Effector memory CD4-positive, alpha-beta T cell (primary cell): Measurements from ENCODE around the gene FRYL.
"Not testable (repeated sequence)": the region's sequence is repeated elsewhere in the genome, so short reads cannot be mapped to it uniquely, and the experiment has no call there.

Experiments used
- DNase-seq, 3 donors: peaks; one replicate each; pipeline ENCODE4 v3.0.0-alpha.2; 2020
- H3K27ac ChIP-seq: 2 replicates; pipeline ENCODE4 v1.7.0; 2013; ENCODE audit warnings: mild to moderate bottlenecking, low read length, moderate library complexity; ENCODE audit not compliant: insufficient read depth, poor library complexity, severe bottlenecking
- H3K27me3 ChIP-seq: replicated peaks from 2 replicates; pipeline ENCODE4 v1.7.0; 2013; ENCODE audit warnings: mild to moderate bottlenecking, low read length; ENCODE audit not compliant: insufficient read depth, control insufficient read depth, poor library complexity, severe bottlenecking
- H3K36me3 ChIP-seq: 2 replicates; pipeline ENCODE4 v1.7.0; 2013; ENCODE audit warnings: mild to moderate bottlenecking, low read length, moderate library complexity; ENCODE audit not compliant: control insufficient read depth, insufficient read depth
- H3K4me1 ChIP-seq: 2 replicates; pipeline ENCODE4 v1.7.0; 2013; ENCODE audit warnings: low read length, mild to moderate bottlenecking; ENCODE audit not compliant: control insufficient read depth, insufficient read depth, poor library complexity, severe bottlenecking
- H3K4me3 ChIP-seq: 2 replicates; pipeline ENCODE4 v1.7.0; 2013; ENCODE audit warnings: low read length, low read depth, mild to moderate bottlenecking; ENCODE audit not compliant: insufficient read depth, poor library complexity, severe bottlenecking
- H3K9me3 ChIP-seq: 2 replicates; pipeline ENCODE4 v1.7.0; 2013; ENCODE audit warnings: mild to moderate bottlenecking, low read length, moderate library complexity; ENCODE audit not compliant: control insufficient read depth

The FRYL gene

DNA sequence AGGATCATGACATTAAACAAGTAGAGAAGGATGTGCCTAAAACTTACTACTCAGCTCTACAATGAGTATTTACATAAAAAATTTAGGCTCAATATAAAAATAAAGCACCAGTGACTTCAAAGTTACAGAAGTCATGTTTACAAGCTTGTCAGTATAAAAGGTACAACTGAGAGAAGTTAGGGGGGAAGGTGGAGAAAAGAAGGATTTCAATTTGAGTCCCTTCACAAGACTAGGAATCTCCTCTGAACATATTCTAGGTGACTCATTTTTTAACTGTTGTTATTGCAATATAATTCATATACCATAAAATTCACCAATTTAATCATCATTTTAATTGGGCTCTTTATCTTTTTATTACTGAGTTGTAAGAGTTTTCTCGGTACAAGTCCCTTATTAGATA lies 26.9 kb downstream of the FRYL start:
- no peak for DNase-seq
- H3K27ac ChIP-seq, result no peak overlapping the region
- H3K4me3 ChIP-seq, result no peak overlapping the region
- H3K4me1 ChIP-seq, result no peaks in the 10 kb centered on the region
- no peaks in the 10 kb centered on the region for H3K9me3 ChIP-seq
- no peaks in the 10 kb centered on the region for H3K36me3 ChIP-seq
- no peaks in the 10 kb centered on the region for H3K27me3 ChIP-seq

DNA sequence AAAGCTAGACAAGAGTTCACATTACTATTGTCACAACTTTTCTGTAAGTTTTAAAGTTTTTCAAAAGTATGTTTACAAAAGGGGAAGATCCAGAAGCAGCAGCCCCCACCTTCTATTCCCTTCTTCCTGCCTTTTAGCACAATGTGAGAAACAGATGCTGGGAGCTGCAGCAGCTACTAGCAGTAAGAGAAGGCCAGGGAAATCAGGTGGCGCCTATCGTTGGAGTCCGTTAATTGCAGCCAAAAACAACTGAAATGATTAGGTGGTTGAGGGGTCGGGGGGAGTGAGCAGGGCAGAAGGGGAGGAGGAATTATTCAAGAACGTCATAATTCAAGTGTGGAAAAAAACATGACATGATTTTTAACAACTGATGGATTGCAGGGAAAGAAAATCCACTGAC lies 27.4 kb downstream of the FRYL start:
- Histone ChIP-seq H3K27me3 (no peaks in the 10 kb centered on the region), H3K27ac (no peak overlapping the region), H3K4me3 (no peak overlapping the region), H3K9me3 (no peaks in the 10 kb centered on the region), H3K4me1 (no peaks in the 10 kb centered on the region), H3K36me3 (no peaks in the 10 kb centered on the region)
- DNase-seq, result no peak

DNA sequence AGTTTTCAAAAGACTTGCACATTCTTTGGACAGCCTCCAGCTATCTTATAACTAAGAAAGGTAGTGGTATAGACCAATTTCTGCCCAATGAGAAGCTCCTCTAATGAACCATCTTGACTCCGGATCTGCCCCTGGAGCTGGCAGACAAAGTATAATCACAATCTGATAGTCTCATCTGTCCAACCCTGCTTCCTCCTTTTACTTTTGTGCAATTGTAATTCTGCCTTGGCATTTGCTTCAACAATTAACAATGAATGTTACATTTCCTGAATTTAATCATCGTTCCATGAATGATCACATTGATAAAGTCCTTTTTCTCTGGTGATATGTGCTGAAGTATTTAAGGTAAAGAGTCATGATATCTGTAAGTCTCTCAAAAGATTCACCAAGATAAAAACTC lies 27.8 kb downstream of the FRYL start:
- no peaks in the 10 kb centered on the region for H3K9me3 ChIP-seq
- no peaks in the 10 kb centered on the region for H3K4me1 ChIP-seq
- no peak overlapping the region for H3K27ac ChIP-seq
- no peak for DNase-seq
- no peaks in the 10 kb centered on the region for H3K36me3 ChIP-seq
- H3K4me3 ChIP-seq, result no peak overlapping the region
- no peaks in the 10 kb centered on the region for H3K27me3 ChIP-seq

DNA sequence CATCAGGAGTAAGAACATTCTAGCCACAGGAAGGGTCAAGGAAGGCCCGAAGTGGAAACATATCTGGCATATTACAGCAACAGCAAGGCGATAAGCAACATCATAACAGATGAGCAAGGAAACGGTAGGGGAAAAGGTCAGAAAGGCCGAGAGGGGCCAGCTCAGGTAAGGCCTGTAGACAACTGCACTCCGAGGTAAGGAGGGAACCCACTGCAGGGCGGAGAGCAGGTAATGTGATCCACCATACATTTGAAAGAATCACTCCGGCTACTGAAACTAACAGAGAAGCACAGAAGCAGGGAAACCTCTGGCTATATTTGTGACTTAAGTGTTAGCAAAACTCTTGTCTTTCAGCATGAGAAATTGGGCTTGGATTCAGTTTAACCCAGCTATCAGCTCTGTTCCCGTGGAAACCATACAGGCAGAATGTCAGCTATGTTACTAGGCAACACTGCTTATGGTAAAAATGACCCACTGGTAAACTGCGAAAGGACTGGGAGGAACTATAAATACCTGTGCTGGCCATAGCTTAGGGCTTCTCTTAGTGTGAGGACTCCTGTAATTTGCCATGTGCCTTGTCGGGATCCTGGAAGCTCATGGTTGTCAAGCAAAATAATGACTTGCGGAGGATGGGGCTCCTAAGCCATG lies 31.0 kb downstream of the FRYL start:
- H3K9me3 ChIP-seq, result no peaks in the 10 kb centered on the region
- H3K4me1 ChIP-seq, result peaks cover 6% of the 10 kb centered on the region
- H3K4me3 ChIP-seq, result no peak overlapping the region
- DNase-seq, result no peak
- no peak overlapping the region for H3K27ac ChIP-seq
- H3K36me3 ChIP-seq, result no peaks in the 10 kb centered on the region
- H3K27me3 ChIP-seq, result no peaks in the 10 kb centered on the region

DNA sequence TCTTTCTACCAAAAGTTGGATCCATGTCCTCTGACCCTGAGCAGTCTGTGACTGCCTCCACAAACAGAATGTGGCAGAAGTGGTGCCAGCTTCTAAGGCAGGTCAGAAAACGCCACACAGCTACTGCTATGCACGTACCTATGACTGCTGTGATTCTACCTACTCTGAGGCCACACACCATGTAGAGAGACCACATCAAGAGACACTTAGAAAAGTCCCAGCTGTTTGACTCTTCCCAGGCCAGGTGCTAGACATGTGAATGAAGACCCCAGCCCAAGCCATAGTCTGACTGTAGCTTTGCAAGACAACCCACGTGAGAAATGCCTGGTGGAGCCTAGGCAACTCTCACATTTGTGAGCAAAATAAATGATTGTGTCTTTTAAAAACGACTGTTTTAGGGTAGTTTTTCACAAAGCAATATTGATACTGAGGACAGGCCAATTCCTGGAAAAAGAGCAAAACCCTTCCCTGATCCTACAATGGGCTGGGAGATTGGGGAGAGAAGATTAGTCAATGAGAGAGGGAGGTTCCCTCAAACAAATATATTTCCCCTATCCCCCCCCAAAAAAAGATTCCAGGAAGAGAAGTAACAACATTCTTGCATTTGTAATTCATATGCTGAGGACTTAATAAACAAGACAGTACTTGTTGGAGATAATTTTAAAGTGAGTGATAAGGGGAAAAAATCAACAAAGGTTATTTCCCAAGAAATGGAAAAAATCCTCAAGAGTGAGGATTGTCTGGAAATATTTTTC lies 33.3 kb downstream of the FRYL start:
- no peak for DNase-seq
- no peaks in the 10 kb centered on the region for H3K9me3 ChIP-seq
- H3K36me3 ChIP-seq, result no peaks in the 10 kb centered on the region
- H3K27ac ChIP-seq, result no peak overlapping the region
- H3K4me1 ChIP-seq, result peaks cover 6% of the 10 kb centered on the region
- no peaks in the 10 kb centered on the region for H3K27me3 ChIP-seq
- no peak overlapping the region for H3K4me3 ChIP-seq

DNA sequence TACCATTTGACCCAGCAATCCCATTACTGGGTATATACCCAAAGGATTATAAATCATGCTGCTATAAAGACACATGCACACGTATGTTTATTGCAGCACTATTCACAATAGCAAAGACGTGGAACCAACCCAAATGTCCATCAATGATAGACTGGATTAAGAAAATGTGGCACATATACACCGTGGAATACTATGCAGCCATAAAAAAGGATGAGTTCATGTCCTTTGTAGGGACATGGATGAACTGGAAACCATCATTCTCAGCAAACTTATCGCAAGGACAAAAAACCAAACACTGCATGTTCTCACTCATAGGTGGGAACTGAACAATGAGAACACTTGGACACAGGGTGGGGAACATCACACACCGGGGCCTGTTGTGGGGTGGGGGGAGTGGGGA lies 34.9 kb downstream of the FRYL start:
- not testable (repeated sequence) for H3K4me1 ChIP-seq, DNase-seq, H3K27ac ChIP-seq

DNA sequence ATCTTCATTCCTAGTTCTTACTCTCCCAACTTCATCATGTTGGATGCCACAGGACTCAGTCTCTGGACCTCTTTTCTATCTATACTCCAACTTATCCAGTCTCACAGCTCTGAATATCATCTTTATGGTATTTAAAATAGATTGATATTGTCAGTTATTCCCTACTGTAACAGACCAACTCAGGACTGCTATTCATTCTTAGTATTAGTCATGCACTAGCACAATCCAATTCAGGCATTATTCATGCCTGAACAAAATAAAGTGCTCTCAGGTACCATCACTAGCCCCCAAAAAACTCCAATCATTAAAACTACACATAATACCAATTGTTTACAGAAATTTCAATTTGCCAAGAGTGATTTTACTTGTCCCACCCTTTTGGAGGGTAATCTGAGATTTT lies 37.7 kb downstream of the FRYL start:
- H3K27me3 ChIP-seq, result no peaks in the 10 kb centered on the region
- H3K27ac ChIP-seq, result no peak overlapping the region
- H3K4me3 ChIP-seq, result no peak overlapping the region
- no peaks in the 10 kb centered on the region for H3K9me3 ChIP-seq
- H3K4me1 ChIP-seq, result peaks cover 6% of the 10 kb centered on the region
- no peaks in the 10 kb centered on the region for H3K36me3 ChIP-seq
- DNase-seq, result no peak

More for the DNA sequence above, 34.9 kb downstream of the FRYL start:
- not testable (repeated sequence) for H3K9me3 ChIP-seq, H3K27me3 ChIP-seq, H3K4me3 ChIP-seq, H3K36me3 ChIP-seq

DNA sequence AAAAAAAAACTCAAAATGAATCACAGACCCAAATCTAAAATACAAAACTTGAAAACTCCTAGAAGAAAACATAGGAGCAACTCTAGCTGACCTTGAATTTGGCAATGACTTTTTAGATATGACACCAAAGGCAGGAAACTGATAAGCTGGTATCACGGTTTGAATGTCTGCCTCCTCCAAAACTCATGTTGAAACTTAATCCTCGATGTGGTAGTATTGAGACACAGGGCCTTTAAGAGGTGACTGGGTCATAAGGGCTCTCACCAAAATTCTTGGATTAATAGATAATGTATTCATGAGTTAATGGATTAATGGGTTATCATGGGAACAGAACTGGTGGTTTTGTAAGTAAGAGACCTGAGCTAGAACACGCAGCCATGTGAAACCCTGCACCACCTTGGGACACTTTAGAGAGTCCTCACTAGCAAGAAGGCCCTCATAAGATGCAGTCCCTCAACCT lies 40.5 kb downstream of the FRYL start:
- no peaks in the 10 kb centered on the region for H3K27me3 ChIP-seq
- H3K9me3 ChIP-seq, result no peaks in the 10 kb centered on the region
- no peak overlapping the region for H3K4me3 ChIP-seq
- H3K27ac ChIP-seq, result peak overlapping the region; percentile 3
- no peak for DNase-seq
- H3K36me3 ChIP-seq, result no peaks in the 10 kb centered on the region
- H3K4me1 ChIP-seq, result no peaks in the 10 kb centered on the region

DNA sequence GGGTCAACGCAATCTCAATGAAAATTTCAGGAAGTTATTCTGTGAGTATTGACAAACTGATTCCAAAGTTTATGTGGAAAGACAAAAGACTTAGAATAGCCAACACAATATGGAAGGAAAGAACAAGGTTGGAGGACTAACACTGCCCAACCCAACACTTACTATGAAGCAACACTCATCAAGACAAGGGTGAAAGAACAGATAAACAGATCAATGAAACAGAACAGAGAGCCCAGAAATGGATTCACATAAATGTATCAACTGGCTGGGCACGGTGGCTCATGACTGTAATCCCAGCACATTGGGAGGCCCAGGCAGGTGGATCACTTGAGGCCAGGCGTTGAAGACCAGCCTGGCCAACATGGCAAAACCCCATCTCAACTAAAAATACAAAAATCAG lies 41.2 kb downstream of the FRYL start:
- DNase-seq, result no peak
- Histone ChIP-seq H3K36me3 (no peaks in the 10 kb centered on the region), H3K9me3 (no peaks in the 10 kb centered on the region), H3K4me3 (no peak overlapping the region), H3K27me3 (no peaks in the 10 kb centered on the region), H3K4me1 (no peaks in the 10 kb centered on the region), H3K27ac (no peak overlapping the region)

DNA sequence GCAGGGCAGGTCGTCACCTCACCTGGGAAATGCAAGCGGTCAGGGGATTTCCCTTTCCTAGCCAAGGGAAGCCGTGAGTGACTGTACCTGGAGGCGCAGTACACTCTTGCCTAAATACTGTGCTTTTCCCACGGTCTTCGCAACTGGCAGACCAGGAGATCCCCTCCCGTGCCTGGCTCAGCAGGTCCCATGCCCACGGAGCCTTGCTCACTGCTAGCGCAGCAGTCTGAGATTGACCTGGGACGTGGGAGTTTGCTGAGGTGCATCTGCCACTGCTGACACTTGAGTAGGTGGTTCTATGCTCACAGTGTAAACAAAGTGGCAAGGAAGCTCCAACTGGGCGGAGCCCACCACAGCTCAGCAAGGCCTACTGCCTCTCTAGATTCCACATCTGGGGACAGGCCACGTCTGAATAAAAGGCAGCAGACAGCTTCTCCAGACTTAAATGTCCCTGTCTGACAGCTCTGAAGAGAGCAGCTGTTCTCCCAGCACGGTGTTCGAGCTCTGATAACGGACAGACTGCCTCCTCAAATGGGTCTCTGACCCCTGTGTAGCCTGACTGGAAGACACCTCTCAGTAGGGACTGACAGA lies 51.1 kb downstream of the FRYL start:
- not testable (repeated sequence) for H3K9me3 ChIP-seq, H3K4me3 ChIP-seq, H3K27me3 ChIP-seq, H3K36me3 ChIP-seq
- DNase-seq, result peak; percentile 12 to 30 (median 24)
- Histone ChIP-seq H3K27ac (peak overlapping the region; percentile 42), H3K4me1 (peaks cover 14% of the 10 kb centered on the region)
